H9 (cell line): Measurements from ENCODE around the gene SCNN1B. TPM values are rescaled to one million over a fixed set of nuclear protein-coding genes. Genes with fewer than 3 reads are reported as not detected.

Experiments
- DNase-seq: peaks from one replicate; pipeline ENCODE4 v3.0.0-alpha.2; 2017
- H2AFZ ChIP-seq: one replicate; pipeline ENCODE4 v1.6.1; 2013; ENCODE audit warnings: mild to moderate bottlenecking, low read length, control low read depth, moderate library complexity
- H2AK5ac ChIP-seq: 2 replicates; pipeline ENCODE4 v1.6.1; 2013; ENCODE audit warnings: low read length, control low read depth, mixed read lengths; ENCODE audit not compliant: insufficient read length
- H2BK120ac ChIP-seq: one replicate; pipeline ENCODE4 v1.6.1; 2013; ENCODE audit warnings: low read depth, mild to moderate bottlenecking, low read length, control low read depth, inconsistent platforms; ENCODE audit not compliant: poor library complexity, severe bottlenecking
- H2BK12ac ChIP-seq: 2 replicates; pipeline ENCODE4 v1.6.1; 2013; ENCODE audit warnings: low read length, control low read depth, mixed read lengths, low read depth; ENCODE audit not compliant: insufficient read length
- H2BK15ac ChIP-seq: 2 replicates; pipeline ENCODE4 v1.6.1; 2013; ENCODE audit warnings: low read depth, low read length, control low read depth
- H2BK20ac ChIP-seq: one replicate; pipeline ENCODE4 v1.6.1; 2013; ENCODE audit warnings: low read depth, mild to moderate bottlenecking, low read length, control low read depth, inconsistent platforms; ENCODE audit not compliant: poor library complexity, severe bottlenecking
- H2BK5ac ChIP-seq: 2 replicates; pipeline ENCODE4 v1.6.1; 2013; ENCODE audit warnings: low read length, control low read depth, mixed read lengths; ENCODE audit not compliant: insufficient read length
- H3K14ac ChIP-seq: 2 replicates; pipeline ENCODE4 v1.6.1; 2013; ENCODE audit warnings: low read length, control low read depth; ENCODE audit not compliant: insufficient read depth
- H3K18ac ChIP-seq: 2 replicates; pipeline ENCODE4 v1.6.1; 2013; ENCODE audit warnings: low read depth, mild to moderate bottlenecking, mixed read lengths, low read length, control low read depth; ENCODE audit not compliant: insufficient read length
- H3K23ac ChIP-seq: 2 replicates; pipeline ENCODE4 v1.6.1; 2013; ENCODE audit warnings: low read length, control low read depth, mixed read lengths, low read depth; ENCODE audit not compliant: insufficient read length
- H3K23me2 ChIP-seq: 2 replicates; pipeline ENCODE4 v1.6.1; 2013; ENCODE audit warnings: low read depth, mild to moderate bottlenecking, mixed read lengths, low read length, control low read depth; ENCODE audit not compliant: insufficient read length, poor library complexity, severe bottlenecking
- H3K27ac ChIP-seq: 2 replicates; pipeline ENCODE4 v1.5.1; 2013; ENCODE audit warnings: low read length, control low read depth, mixed read lengths, low read depth; ENCODE audit not compliant: insufficient read length
- H3K27me3 ChIP-seq: 2 replicates; pipeline ENCODE4 v1.6.1; 2013; ENCODE audit warnings: low read length, control low read depth, inconsistent platforms; ENCODE audit not compliant: insufficient read depth
- H3K4ac ChIP-seq: 2 replicates; pipeline ENCODE4 v1.6.1; 2013; ENCODE audit warnings: low read depth, mild to moderate bottlenecking, control low read depth, inconsistent platforms, low read length, moderate library complexity
- H3K4me1 ChIP-seq: 2 replicates; pipeline ENCODE4 v1.6.1; 2013; ENCODE audit warnings: low read length, control low read depth, inconsistent platforms; ENCODE audit not compliant: insufficient read depth
- H3K4me2 ChIP-seq: 2 replicates; pipeline ENCODE4 v1.6.1; 2013; ENCODE audit warnings: low read length, control low read depth, mixed read lengths; ENCODE audit not compliant: insufficient read length, insufficient read depth
- H3K56ac ChIP-seq: 2 replicates; pipeline ENCODE4 v1.6.1; 2013; ENCODE audit warnings: low read depth, mild to moderate bottlenecking, mixed read lengths, low read length, control low read depth; ENCODE audit not compliant: insufficient read length
- H3K79me1 ChIP-seq: 2 replicates; pipeline ENCODE4 v1.6.1; 2013; ENCODE audit warnings: low read depth, mild to moderate bottlenecking, moderate library complexity, low read length, control low read depth, inconsistent platforms; ENCODE audit not compliant: insufficient read depth, poor library complexity, severe bottlenecking
- H3K79me2 ChIP-seq: 2 replicates; pipeline ENCODE4 v1.6.1; 2013; ENCODE audit warnings: low read length, control low read depth, inconsistent platforms; ENCODE audit not compliant: insufficient read depth
- H3K9ac ChIP-seq: 2 replicates; pipeline ENCODE4 v1.6.1; 2013; ENCODE audit warnings: low read length, control low read depth, mixed read lengths; ENCODE audit not compliant: insufficient read length; ENCODE audit errors: extremely low read depth
- H3K9me3 ChIP-seq: one replicate; pipeline ENCODE4 v1.6.1; 2013; ENCODE audit warnings: low read depth, low read length, inconsistent platforms; ENCODE audit not compliant: control insufficient read depth
- H3T11ph ChIP-seq: one replicate; pipeline ENCODE4 v1.6.1; 2013; ENCODE audit warnings: mild to moderate bottlenecking, low read length, control low read depth, inconsistent platforms
- H4K20me1 ChIP-seq: one replicate; pipeline ENCODE4 v1.6.1; 2013; ENCODE audit not compliant: control insufficient read depth, insufficient read length, insufficient read depth
- H4K5ac ChIP-seq: 2 replicates; pipeline ENCODE4 v1.6.1; 2013; ENCODE audit warnings: low read depth, mild to moderate bottlenecking, mixed read lengths, low read length, control low read depth; ENCODE audit not compliant: insufficient read length
- H4K8ac ChIP-seq: replicated peaks from 2 replicates; pipeline ENCODE4 v1.6.1; 2013; ENCODE audit warnings: low read length, control low read depth, mixed read lengths, low read depth; ENCODE audit not compliant: insufficient read length
- H4K91ac ChIP-seq: 2 replicates; pipeline ENCODE4 v1.6.1; 2013; ENCODE audit warnings: low read depth, mild to moderate bottlenecking, moderate library complexity, mixed read lengths, low read length, control low read depth; ENCODE audit not compliant: insufficient read length
- H3K27ac Mint-ChIP-seq, 3 experiments: 2 replicates in 2 of 3; 3 replicates in 1 of 3; pipeline ENCODE4 v1.8.0; 2020 to 2021; ENCODE audit warnings: mixed read lengths in 3 of 3, mild to moderate bottlenecking in 1 of 3, moderate library complexity in 1 of 3
- H3K27me3 Mint-ChIP-seq: 2 replicates; pipeline ENCODE4 v1.8.0; 2021; ENCODE audit warnings: low read depth, mild to moderate bottlenecking, moderate library complexity, mixed read lengths
- H3K36me3 Mint-ChIP-seq, 3 experiments: 2 replicates in 2 of 3; 3 replicates in 1 of 3; pipeline ENCODE4 v1.8.0; 2020 to 2021; ENCODE audit warnings: low read depth in 3 of 3, mixed read lengths in 3 of 3; ENCODE audit not compliant: insufficient read depth in 1 of 3
- H3K4me1 Mint-ChIP-seq, 2 experiments: 2 replicates each; pipeline ENCODE4 v1.8.0; 2020; ENCODE audit warnings: mixed read lengths in 2 of 2
- H3K4me3 Mint-ChIP-seq, 2 experiments: 2 replicates in 1 of 2; 3 replicates in 1 of 2; pipeline ENCODE4 v1.8.0; 2020 to 2021; ENCODE audit warnings: mild to moderate bottlenecking in 2 of 2, mixed read lengths in 2 of 2, moderate library complexity in 1 of 2
- H3K9me3 Mint-ChIP-seq, 2 experiments: 2 replicates in 1 of 2; 3 replicates in 1 of 2; pipeline ENCODE4 v1.8.0; 2020; ENCODE audit warnings: mild to moderate bottlenecking in 2 of 2, mixed read lengths in 2 of 2, moderate library complexity in 1 of 2
- CTCF ChIP-seq: fragments of 200-600 bp; sonication (generic); conservative IDR thresholded peaks from 3 replicates; pipeline ENCODE4 v1.8.0; 2021; ENCODE audit warnings: antibody characterized with exemption, mild to moderate bottlenecking
- WGBS: extraction: QIAGEN DNeasy Blood & Tissue Kit; methylation state at CpG from one replicate; pipeline ENCODE4 v1.1.7; 2013; ENCODE audit warnings: missing lambda C conversion rate, low lambda C conversion rate, mixed read lengths; ENCODE audit not compliant: insufficient read length; ENCODE audit errors: extremely low coverage; 5-methylcytosine and 5-hydroxymethylcytosine counted together
- total RNA-seq: library from RNA; stranded (reverse); gene quantifications from 2 replicates; pipeline ENCODE4 v1.2.1, GENCODE V29; 2021

SCNN1B gene
- total RNA-seq, 1 experiment from 2014 or later, result 0.11 TPM

DNA sequence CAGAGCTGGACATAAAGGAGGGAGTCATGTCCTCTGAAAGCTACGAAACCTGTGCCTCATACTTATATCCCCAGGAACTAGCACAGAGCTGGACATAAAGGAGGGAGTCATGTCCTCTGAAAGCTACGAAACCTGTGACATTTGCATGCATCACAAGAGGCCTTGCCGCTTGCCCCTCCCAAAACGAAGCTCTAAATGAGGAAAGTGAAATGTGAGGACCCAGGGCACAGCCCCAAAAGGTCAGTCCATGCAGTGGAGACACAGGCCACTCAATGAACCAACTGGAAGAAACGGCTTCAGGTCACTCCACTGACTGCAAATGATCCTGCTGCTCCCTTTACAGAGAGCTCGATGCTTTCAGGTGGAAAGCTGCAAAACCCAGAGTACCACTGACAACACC, 112.6 kb downstream of the SCNN1B start:
- Histone ChIP-seq H3K14ac (no peak overlapping the region), H2BK15ac (no peak overlapping the region), H2AFZ (no peak overlapping the region), H4K91ac (no peak overlapping the region), H3K79me2 (no peaks in the 10 kb centered on the region), H2BK5ac (no peak overlapping the region), H4K5ac (no peak overlapping the region), H3K4me1 (peaks cover 3% of the 10 kb centered on the region; the same call in 1 of the 2 replicates), H3K23ac (no peak overlapping the region), H2BK20ac (no peak overlapping the region), H3K18ac (no peak overlapping the region), H3K56ac (no peak overlapping the region), H4K8ac (no peak overlapping the region), H3K27ac (no peak overlapping the region), H2BK12ac (no peak overlapping the region), H3K79me1 (no peaks in the 10 kb centered on the region), H2AK5ac (no peak overlapping the region), H3K9ac (no peak overlapping the region), H4K20me1 (no peaks in the 10 kb centered on the region), H3K9me3 (no peaks in the 10 kb centered on the region), H3K27me3 (no peaks in the 10 kb centered on the region), H3K4me2 (no peak overlapping the region), H3K4ac (no peak overlapping the region), H2BK120ac (no peak overlapping the region), H3T11ph (no peak overlapping the region), H3K23me2 (no peaks in the 10 kb centered on the region)
- no peak for TF ChIP-seq CTCF
- Mint-ChIP-seq H3K27me3 (no peaks in the 10 kb centered on the region), H3K27ac (no peak overlapping the region), H3K4me3 (no peak overlapping the region), H3K36me3 (peaks cover 5 to 48% (median 32%) of the 10 kb centered on the region in 3 experiments; a peak in 6 of 7 replicates), H3K4me1 (peaks cover 11% of the 10 kb centered on the region in 2 experiments), H3K9me3 (no peaks in the 10 kb centered on the region)
- no peak for DNase-seq
- no CpG with 5 or more reads among the region's 6 CpGs for WGBS
